Measurements from ENCODE around the gene TXNRD2.

The TXNRD2 gene

DNA sequence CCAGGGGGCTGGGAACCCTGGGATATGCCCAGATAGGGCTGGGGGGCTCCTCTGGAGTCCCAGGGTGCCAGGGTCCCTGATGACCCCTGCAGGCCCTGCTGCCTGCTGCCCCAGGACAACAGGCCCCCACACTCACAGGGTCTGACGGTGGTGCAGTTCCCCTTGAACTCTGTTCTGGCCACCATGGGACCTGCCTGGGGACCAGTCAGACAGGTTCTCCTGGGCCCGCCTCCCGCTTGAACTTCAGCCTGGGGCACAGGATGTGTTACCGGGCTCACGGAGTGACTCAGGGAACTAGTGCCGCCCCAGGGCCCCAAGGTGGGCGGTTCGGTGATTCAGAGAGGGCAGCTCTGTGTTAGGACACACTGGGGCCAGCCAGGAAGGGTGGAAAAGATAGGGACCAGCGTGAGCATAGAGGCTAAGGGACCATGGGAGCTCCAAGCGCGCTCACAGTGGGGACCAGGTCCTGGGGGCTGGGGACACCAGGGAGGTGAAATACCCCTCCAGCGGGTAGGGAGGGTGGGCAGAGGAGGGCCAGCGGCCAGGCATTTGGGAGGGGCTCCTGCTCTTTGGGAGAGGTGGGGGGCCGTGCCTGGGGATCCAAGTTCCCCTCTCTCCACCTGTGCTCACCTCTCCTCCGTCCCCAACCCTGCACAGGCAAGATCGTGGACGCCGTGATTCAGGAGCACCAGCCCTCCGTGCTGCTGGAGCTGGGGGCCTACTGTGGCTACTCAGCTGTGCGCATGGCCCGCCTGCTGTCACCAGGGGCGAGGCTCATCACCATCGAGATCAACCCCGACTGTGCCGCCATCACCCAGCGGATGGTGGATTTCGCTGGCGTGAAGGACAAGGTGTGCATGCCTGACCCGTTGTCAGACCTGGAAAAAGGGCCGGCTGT, 21.5 kb upstream of the TXNRD2 start:
- H3K79me1 ChIP-seq (replicated peaks; ENCODE audit: low read length, poor library complexity, severe bottlenecking) = no peaks in the 10 kb centered on the region
- H3K27me3 ChIP-seq (ENCODE audit: control insufficient read depth in 1 of 2, insufficient read depth in 1 of 2, low read length in 2 of 2) = no peaks in the 10 kb centered on the region
- peak overlapping the region in 1 of 2 experiments; percentile 39 for H3K14ac ChIP-seq (ENCODE audit: low read length in 2 of 2)
- H3K4me2 ChIP-seq (ENCODE audit: low read length, poor library complexity, severe bottlenecking) = peak overlapping the region; percentile 8
- no peak overlapping the region for H4K91ac ChIP-seq (ENCODE audit: low read length)
- H2AFZ ChIP-seq (ENCODE audit: low read depth, low read length) = no peak overlapping the region
- peak overlapping the region in 1 of 2 experiments; percentile 34 for H3K18ac ChIP-seq (ENCODE audit: low read depth in 1 of 2, low read length in 2 of 2)
- no peak overlapping the region for H2BK5ac ChIP-seq (ENCODE audit: low read depth, low read length, poor library complexity, severe bottlenecking)
- peak overlapping the region; percentile 52 for H4K8ac ChIP-seq (ENCODE audit: low read length)
- no peak overlapping the region for H2AK5ac ChIP-seq (ENCODE audit: low read length, severe bottlenecking)
- no peaks in the 10 kb centered on the region for H3K9me3 ChIP-seq (ENCODE audit: control insufficient read depth, low read length)
- H3K36me3 ChIP-seq (ENCODE audit: control insufficient read depth in 1 of 2, insufficient read depth in 2 of 2, low read depth in 1 of 2, low read length in 2 of 2) = peaks cover 37 to 50% of the 10 kb centered on the region in 2 experiments
- H3K4me3 ChIP-seq (ENCODE audit: insufficient read depth in 1 of 2, low read depth in 1 of 2, low read length in 2 of 2) = no peak overlapping the region
- peak; percentile 81 for DNase-seq
- no peak overlapping the region for H3K27ac ChIP-seq (ENCODE audit: low read length, poor library complexity, severe bottlenecking)
- no peak overlapping the region for H3K23ac ChIP-seq (ENCODE audit: low read length in 2 of 2)
- H3K9ac ChIP-seq (ENCODE audit: low read length) = peak overlapping the region; percentile 51
- H2BK15ac ChIP-seq (ENCODE audit: low read depth, poor library complexity, severe bottlenecking) = no peak overlapping the region
- no peak overlapping the region for H2BK12ac ChIP-seq (ENCODE audit: low read length in 2 of 2)
- H3K4ac ChIP-seq (ENCODE audit: low read depth in 1 of 2, low read length in 2 of 2) = no peak overlapping the region
- H3K4me1 ChIP-seq (ENCODE audit: control insufficient read depth, insufficient read depth, low read depth, low read length) = peaks cover 32% of the 10 kb centered on the region
- 66% methylated on average over 30 of the region's 30 CpGs for WGBS
- H2BK120ac ChIP-seq (ENCODE audit: low read depth, low read length) = no peak overlapping the region

DNA sequence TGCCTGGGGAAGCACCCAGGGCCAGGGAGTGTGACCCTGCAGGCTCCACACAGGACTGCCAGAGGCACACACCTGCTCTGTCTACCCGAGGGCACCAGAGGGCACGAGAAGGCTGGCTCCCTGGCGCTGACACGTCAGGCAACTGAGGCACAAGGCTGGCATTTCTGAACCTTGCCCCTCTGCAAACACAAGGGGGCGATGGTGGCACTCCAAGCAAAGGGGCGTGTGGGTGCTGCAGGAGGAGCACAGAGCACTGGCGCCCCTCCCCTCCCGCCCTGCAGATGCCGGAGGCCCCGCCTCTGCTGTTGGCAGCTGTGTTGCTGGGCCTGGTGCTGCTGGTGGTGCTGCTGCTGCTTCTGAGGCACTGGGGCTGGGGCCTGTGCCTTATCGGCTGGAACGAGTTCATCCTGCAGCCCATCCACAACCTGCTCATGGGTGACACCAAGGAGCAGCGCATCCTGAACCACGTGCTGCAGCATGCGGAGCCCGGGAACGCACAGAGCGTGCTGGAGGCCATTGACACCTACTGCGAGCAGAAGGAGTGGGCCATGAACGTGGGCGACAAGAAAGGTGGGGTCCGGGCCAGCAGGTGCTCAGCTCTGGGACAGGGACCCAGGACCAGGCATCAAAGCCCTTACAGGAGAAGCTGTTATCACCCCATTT, 20.8 kb upstream of the TXNRD2 start:
- Histone ChIP-seq H4K91ac (ENCODE audit: low read length) (peak overlapping the region; percentile 6), H2BK5ac (ENCODE audit: low read depth, low read length, poor library complexity, severe bottlenecking) (no peak overlapping the region), H2BK15ac (ENCODE audit: low read depth, poor library complexity, severe bottlenecking) (no peak overlapping the region), H2AK5ac (ENCODE audit: low read length, severe bottlenecking) (no peak overlapping the region), H3K36me3 (ENCODE audit: control insufficient read depth in 1 of 2, insufficient read depth in 2 of 2, low read depth in 1 of 2, low read length in 2 of 2) (peaks cover 29 to 45% of the 10 kb centered on the region in 2 experiments), H3K79me1 (replicated peaks; ENCODE audit: low read length, poor library complexity, severe bottlenecking) (no peaks in the 10 kb centered on the region), H3K23ac (ENCODE audit: low read length in 2 of 2) (no peak overlapping the region), H3K27ac (ENCODE audit: low read length, poor library complexity, severe bottlenecking) (no peak overlapping the region), H3K14ac (ENCODE audit: low read length in 2 of 2) (peak overlapping the region in 1 of 2 experiments; percentile 86), H3K9ac (ENCODE audit: low read length) (peak overlapping the region; percentile 51), H3K4me2 (ENCODE audit: low read length, poor library complexity, severe bottlenecking) (no peak overlapping the region), H3K9me3 (ENCODE audit: control insufficient read depth, low read length) (no peaks in the 10 kb centered on the region), H3K27me3 (ENCODE audit: control insufficient read depth in 1 of 2, insufficient read depth in 1 of 2, low read length in 2 of 2) (no peaks in the 10 kb centered on the region), H3K4ac (ENCODE audit: low read depth in 1 of 2, low read length in 2 of 2) (no peak overlapping the region), H3K4me3 (ENCODE audit: insufficient read depth in 1 of 2, low read depth in 1 of 2, low read length in 2 of 2) (no peak overlapping the region), H2AFZ (ENCODE audit: low read depth, low read length) (no peak overlapping the region), H3K4me1 (ENCODE audit: control insufficient read depth, insufficient read depth, low read depth, low read length) (peaks cover 36% of the 10 kb centered on the region), H4K8ac (ENCODE audit: low read length) (peak overlapping the region; percentile 3), H2BK12ac (ENCODE audit: low read length in 2 of 2) (peak overlapping the region in 1 of 2 experiments; percentile 52), H2BK120ac (ENCODE audit: low read depth, low read length) (no peak overlapping the region), H3K18ac (ENCODE audit: low read depth in 1 of 2, low read length in 2 of 2) (peak overlapping the region in 1 of 2 experiments; percentile 42)
- DNase-seq = peak; percentile 82
- 41% methylated on average over 22 of the region's 22 CpGs for WGBS

- H3K4me2 ChIP-seq (ENCODE audit: low read length, poor library complexity, severe bottlenecking) = no peak overlapping the region
- no peak overlapping the region for H2BK12ac ChIP-seq (ENCODE audit: low read length in 2 of 2)
- H3K27me3 ChIP-seq (ENCODE audit: control insufficient read depth in 1 of 2, insufficient read depth in 1 of 2, low read length in 2 of 2) = no peaks in the 10 kb centered on the region
- H3K4ac ChIP-seq (ENCODE audit: low read depth in 1 of 2, low read length in 2 of 2) = no peak overlapping the region
- no peak overlapping the region for H2BK5ac ChIP-seq (ENCODE audit: low read depth, low read length, poor library complexity, severe bottlenecking)
- 96% methylated on average over 8 of the region's 8 CpGs for WGBS
- H4K8ac ChIP-seq (ENCODE audit: low read length) = no peak overlapping the region
- H3K4me1 ChIP-seq (ENCODE audit: control insufficient read depth, insufficient read depth, low read depth, low read length) = peaks cover 36% of the 10 kb centered on the region
- H3K14ac ChIP-seq (ENCODE audit: low read length in 2 of 2) = no peak overlapping the region
- H2AK5ac ChIP-seq (ENCODE audit: low read length, severe bottlenecking) = no peak overlapping the region
- H3K79me1 ChIP-seq (replicated peaks; ENCODE audit: low read length, poor library complexity, severe bottlenecking) = no peaks in the 10 kb centered on the region
- no peak overlapping the region for H2BK120ac ChIP-seq (ENCODE audit: low read depth, low read length)
- no peak for DNase-seq
- no peaks in the 10 kb centered on the region for H3K9me3 ChIP-seq (ENCODE audit: control insufficient read depth, low read length)
- no peak overlapping the region for H2BK15ac ChIP-seq (ENCODE audit: low read depth, poor library complexity, severe bottlenecking)
- no peak overlapping the region for H2AFZ ChIP-seq (ENCODE audit: low read depth, low read length)
- no peak overlapping the region for H3K23ac ChIP-seq (ENCODE audit: low read length in 2 of 2)
- H3K9ac ChIP-seq (ENCODE audit: low read length) = no peak overlapping the region
- H3K27ac ChIP-seq (ENCODE audit: low read length, poor library complexity, severe bottlenecking) = no peak overlapping the region
- H3K4me3 ChIP-seq (ENCODE audit: insufficient read depth in 1 of 2, low read depth in 1 of 2, low read length in 2 of 2) = no peak overlapping the region
- H3K18ac ChIP-seq (ENCODE audit: low read depth in 1 of 2, low read length in 2 of 2) = no peak overlapping the region
- no peak overlapping the region for H4K91ac ChIP-seq (ENCODE audit: low read length)
- peaks cover 24 to 44% of the 10 kb centered on the region in 2 experiments for H3K36me3 ChIP-seq (ENCODE audit: control insufficient read depth in 1 of 2, insufficient read depth in 2 of 2, low read depth in 1 of 2, low read length in 2 of 2)
Measured at GRCh38 chr22:19961868-19962245, 20.2 kb upstream of the TXNRD2 start.

- H3K18ac ChIP-seq (ENCODE audit: low read depth in 1 of 2, low read length in 2 of 2) = no peak overlapping the region
- no peak overlapping the region for H3K27ac ChIP-seq (ENCODE audit: low read length, poor library complexity, severe bottlenecking)
- H2AK5ac ChIP-seq (ENCODE audit: low read length, severe bottlenecking) = no peak overlapping the region
- no peak overlapping the region for H3K23ac ChIP-seq (ENCODE audit: low read length in 2 of 2)
- no peaks in the 10 kb centered on the region for H3K79me1 ChIP-seq (replicated peaks; ENCODE audit: low read length, poor library complexity, severe bottlenecking)
- H3K9ac ChIP-seq (ENCODE audit: low read length) = no peak overlapping the region
- H2BK5ac ChIP-seq (ENCODE audit: low read depth, low read length, poor library complexity, severe bottlenecking) = no peak overlapping the region
- no peak overlapping the region for H2BK120ac ChIP-seq (ENCODE audit: low read depth, low read length)
- no peak overlapping the region for H3K4me2 ChIP-seq (ENCODE audit: low read length, poor library complexity, severe bottlenecking)
- no peak overlapping the region for H2BK15ac ChIP-seq (ENCODE audit: low read depth, poor library complexity, severe bottlenecking)
- peak overlapping the region; percentile 11 for H4K91ac ChIP-seq (ENCODE audit: low read length)
- no peak overlapping the region for H2AFZ ChIP-seq (ENCODE audit: low read depth, low read length)
- WGBS = 87% methylated on average over 9 of the region's 9 CpGs
- H3K4ac ChIP-seq (ENCODE audit: low read depth in 1 of 2, low read length in 2 of 2) = no peak overlapping the region
- no peak overlapping the region for H4K8ac ChIP-seq (ENCODE audit: low read length)
- peak overlapping the region in 1 of 2 experiments; percentile 10 for H2BK12ac ChIP-seq (ENCODE audit: low read length in 2 of 2)
- H3K14ac ChIP-seq (ENCODE audit: low read length in 2 of 2) = no peak overlapping the region
- DNase-seq = no peak
- H3K4me1 ChIP-seq (ENCODE audit: control insufficient read depth, insufficient read depth, low read depth, low read length) = peaks cover 36% of the 10 kb centered on the region
- peaks cover 20 to 40% of the 10 kb centered on the region in 2 experiments for H3K36me3 ChIP-seq (ENCODE audit: control insufficient read depth in 1 of 2, insufficient read depth in 2 of 2, low read depth in 1 of 2, low read length in 2 of 2)
- H3K4me3 ChIP-seq (ENCODE audit: insufficient read depth in 1 of 2, low read depth in 1 of 2, low read length in 2 of 2) = no peak overlapping the region
- H3K9me3 ChIP-seq (ENCODE audit: control insufficient read depth, low read length) = no peaks in the 10 kb centered on the region
- no peaks in the 10 kb centered on the region for H3K27me3 ChIP-seq (ENCODE audit: control insufficient read depth in 1 of 2, insufficient read depth in 1 of 2, low read length in 2 of 2)
Measured at GRCh38 chr22:19961201-19961580, 19.6 kb upstream of the TXNRD2 start.
